GM13977 (cell line): ENCODE measurements around the gene ACTR3.

Source experiments
- DNase-seq: peaks from one replicate; pipeline ENCODE4 v3.0.0; 2012; ENCODE audit warnings: low spot score
- CTCF ChIP-seq: IDR thresholded peaks from 2 replicates; pipeline ENCODE4 v1.5.1; 2012; ENCODE audit warnings: mild to moderate bottlenecking, control low read depth; ENCODE audit not compliant: insufficient read depth; ENCODE audit errors: extremely low read depth, missing control alignments
- in situ Hi-C: fragments of 300-500 bp; cut with MboI; formaldehyde crosslinking; loops from one replicate; pipeline ENCODE4 v1.12.0; 2022; ENCODE audit warnings: low sequenced_read_pairs, low pct_unique_long_range_greater_than_20kb, mixed read lengths, inconsistent platforms; ENCODE audit not compliant: unreplicated experiment

ACTR3 gene

GRCh38 chr2:113910967-113911678 is 21.2 kb downstream of the ACTR3 start:
- in situ Hi-C loops = no loop called here
- no peak for TF ChIP-seq CTCF
- DNase-seq = no peak

- in situ Hi-C loops = no loop called here
- no peak for DNase-seq
- TF ChIP-seq CTCF = no peak
Observed at GRCh38 chr2:113915082-113915819, 25.4 kb downstream of the ACTR3 start.

GRCh38 chr2:113918229-113918628 is 28.3 kb downstream of the ACTR3 start:
- no peak for DNase-seq
- in situ Hi-C loops = no loop called here
- TF ChIP-seq CTCF = no peak

GRCh38 chr2:113920996-113921395 is 31.1 kb downstream of the ACTR3 start:
- in situ Hi-C loops = no loop called here
- DNase-seq = no peak
- no peak for TF ChIP-seq CTCF

GRCh38 chr2:113922335-113922734 is 32.4 kb downstream of the ACTR3 start:
- in situ Hi-C loops = no loop called here
- TF ChIP-seq CTCF = no peak
- DNase-seq = no peak

- in situ Hi-C loops = no loop called here
- peak; percentile 26 for DNase-seq
- no peak for TF ChIP-seq CTCF
Observed at GRCh38 chr2:113922784-113923183, 32.9 kb downstream of the ACTR3 start.
